Naive B cell (primary cell): ENCODE measurements around the gene AGBL4. TPM values are rescaled to one million over a fixed set of nuclear protein-coding genes. Genes with fewer than 3 reads are reported as not detected.
A peak's percentile ranks its signal among the peaks of the same experiment; 100 is the strongest.

Experiments
- ATAC-seq, 2 donors: fragments of 150-1000 bp; cut with Tn5 transposase; 2 replicates each; pipeline ENCODE4 v1.10.0; 2021; ENCODE audit warnings: low read depth in 2 of 2, mild to moderate bottlenecking in 2 of 2, moderate library complexity in 2 of 2
- DNase-seq: peaks from one replicate; pipeline ENCODE4 v3.0.0; 2022
- H3K27ac Mint-ChIP-seq, 6 donors: one replicate each; pipeline ENCODE4 v1.8.0; 2020 to 2022; ENCODE audit warnings: mild to moderate bottlenecking in 6 of 6, mixed read lengths in 6 of 6, moderate library complexity in 5 of 6, inconsistent platforms in 2 of 6
- H3K27me3 Mint-ChIP-seq, 3 donors: one replicate each; pipeline ENCODE4 v1.8.0; 2021 to 2022; ENCODE audit warnings: mixed read lengths in 3 of 3, mild to moderate bottlenecking in 1 of 3
- H3K36me3 Mint-ChIP-seq, 2 donors: one replicate each; pipeline ENCODE4 v1.8.0; 2020 to 2022; ENCODE audit warnings: mixed read lengths in 2 of 2, inconsistent platforms in 1 of 2, mild to moderate bottlenecking in 1 of 2
- H3K4me1 Mint-ChIP-seq, 3 donors: one replicate each; pipeline ENCODE4 v1.8.0; 2020 to 2022; ENCODE audit warnings: mixed read lengths in 3 of 3, inconsistent platforms in 1 of 3, mild to moderate bottlenecking in 1 of 3, moderate library complexity in 1 of 3
- H3K4me3 Mint-ChIP-seq, 8 donors: one replicate each; pipeline ENCODE4 v1.8.0; 2020 to 2022; ENCODE audit warnings: mild to moderate bottlenecking in 8 of 8, mixed read lengths in 8 of 8, moderate library complexity in 8 of 8, inconsistent platforms in 2 of 8
- H3K9me3 Mint-ChIP-seq, 7 donors: one replicate each; pipeline ENCODE4 v1.8.0; 2020 to 2022; ENCODE audit warnings: mixed read lengths in 7 of 7, mild to moderate bottlenecking in 5 of 7, inconsistent platforms in 2 of 7, moderate library complexity in 1 of 7
- polyA plus RNA-seq, 6 donors: library from polyadenylated mRNA; unstranded; fragments of 300-500 nt; fragmentation: Illumina TruSeq; gene quantifications; one replicate each; pipeline ENCODE4 v1.2.3, GENCODE V29; 2021; ENCODE audit warnings: low read depth in 6 of 6

Gene AGBL4
- polyA plus RNA-seq, 6 donors from 2014 or later = 0.18 to 0.32 (median 0.20) TPM; not detected in 3

- Mint-ChIP-seq H3K9me3 (peaks cover 0 to 37% (median 14%) of the 10 kb centered on the region in 7 donors), H3K36me3 (no peaks in the 10 kb centered on the region), H3K27me3 (peaks cover 8 to 14% (median 11%) of the 10 kb centered on the region in 3 donors), H3K27ac (no peak overlapping the region), H3K4me1 (no peaks in the 10 kb centered on the region), H3K4me3 (no peak overlapping the region)
- ATAC-seq = no peak
- DNase-seq = no peak
These were observed 1035.0 kb downstream of the AGBL4 start for GRCh38 chr1:48988633-48989197.

- no peak overlapping the region for H3K4me3 Mint-ChIP-seq
- no peaks in the 10 kb centered on the region for H3K4me1 Mint-ChIP-seq
- H3K36me3 Mint-ChIP-seq = no peaks in the 10 kb centered on the region
- peaks cover 24 to 36% (median 24%) of the 10 kb centered on the region in 3 donors for H3K27me3 Mint-ChIP-seq
- peaks cover 0 to 8% (median 3%) of the 10 kb centered on the region in 7 donors for H3K9me3 Mint-ChIP-seq
- no peak for ATAC-seq
- DNase-seq = no peak
- no peak overlapping the region for H3K27ac Mint-ChIP-seq
These were observed 1043.8 kb downstream of the AGBL4 start for GRCh38 chr1:48979940-48980339.

GRCh38 chr1:48978413-48978812 lies 1045.3 kb downstream of the AGBL4 start:
- no peaks in the 10 kb centered on the region for H3K36me3 Mint-ChIP-seq
- peaks cover 0 to 8% (median 3%) of the 10 kb centered on the region in 7 donors for H3K9me3 Mint-ChIP-seq
- DNase-seq (no peak), ATAC-seq (no peak)
- no peaks in the 10 kb centered on the region for H3K4me1 Mint-ChIP-seq
- H3K27ac Mint-ChIP-seq = no peak overlapping the region
- H3K27me3 Mint-ChIP-seq = peaks cover 18 to 34% (median 24%) of the 10 kb centered on the region in 3 donors
- H3K4me3 Mint-ChIP-seq = no peak overlapping the region

DNA sequence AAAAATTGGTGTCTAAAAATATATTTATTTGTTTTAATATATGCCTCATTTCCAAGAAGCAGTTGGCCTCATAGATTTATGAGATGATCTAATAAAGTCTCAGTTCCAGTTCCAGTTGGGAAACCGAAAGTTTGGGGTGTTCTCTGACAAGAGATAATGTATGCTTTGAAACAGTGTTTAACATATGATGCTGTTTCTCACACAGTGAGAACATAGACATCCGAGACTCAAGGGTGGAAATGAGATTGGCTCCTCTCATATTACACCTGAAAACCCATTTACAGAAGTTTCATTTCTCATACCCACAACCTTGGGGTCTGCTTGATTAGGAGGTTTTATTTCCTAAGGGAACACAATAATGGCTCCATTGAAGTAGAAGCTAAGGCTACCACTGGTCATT lies 1046.5 kb downstream of the AGBL4 start:
- ATAC-seq = no peak
- Mint-ChIP-seq H3K4me3 (no peak overlapping the region), H3K9me3 (peaks cover 0 to 8% (median 3%) of the 10 kb centered on the region in 7 donors), H3K27me3 (peaks cover 18 to 34% (median 24%) of the 10 kb centered on the region in 3 donors), H3K4me1 (no peaks in the 10 kb centered on the region), H3K27ac (no peak overlapping the region), H3K36me3 (no peaks in the 10 kb centered on the region)
- DNase-seq = no peak

GRCh38 chr1:48969971-48970370 lies 1053.8 kb downstream of the AGBL4 start:
- Mint-ChIP-seq H3K36me3 (no peaks in the 10 kb centered on the region), H3K27me3 (peaks cover 20 to 26% (median 21%) of the 10 kb centered on the region in 3 donors), H3K9me3 (no peaks in the 10 kb centered on the region), H3K4me1 (no peaks in the 10 kb centered on the region), H3K27ac (no peak overlapping the region), H3K4me3 (no peak overlapping the region)
- DNase-seq = no peak
- ATAC-seq = no peak

DNA sequence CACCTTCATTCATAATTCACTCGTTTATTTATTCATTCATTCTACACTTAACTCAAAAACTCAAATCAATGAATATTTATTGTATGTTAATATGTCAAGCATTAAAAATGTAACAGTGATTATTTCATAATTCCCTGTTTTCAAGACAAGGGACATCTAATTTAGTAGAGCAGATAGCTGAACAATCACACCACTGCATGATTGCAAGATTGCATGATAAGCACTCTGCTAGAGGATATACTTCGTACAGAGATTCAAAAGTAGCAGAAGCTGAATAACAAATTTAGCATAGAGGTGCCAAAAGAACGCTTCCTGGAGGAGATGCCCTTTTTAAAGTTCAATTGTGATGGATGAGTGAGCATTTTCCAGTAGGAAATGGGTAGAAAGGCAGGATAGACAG lies 1056.4 kb downstream of the AGBL4 start:
- ATAC-seq (no peak), DNase-seq (no peak)

GRCh38 chr1:48966583-48966982 lies 1057.2 kb downstream of the AGBL4 start:
- DNase-seq = no peak
- Mint-ChIP-seq H3K36me3 (no peaks in the 10 kb centered on the region), H3K4me1 (no peaks in the 10 kb centered on the region), H3K27me3 (peaks cover 18 to 22% (median 21%) of the 10 kb centered on the region in 3 donors), H3K9me3 (no peaks in the 10 kb centered on the region), H3K4me3 (no peak overlapping the region), H3K27ac (no peak overlapping the region)
- ATAC-seq = no peak

More for the DNA sequence above, 1056.4 kb downstream of the AGBL4 start:
- Mint-ChIP-seq H3K36me3 (no peaks in the 10 kb centered on the region), H3K4me1 (no peaks in the 10 kb centered on the region), H3K9me3 (no peaks in the 10 kb centered on the region), H3K4me3 (no peak overlapping the region), H3K27ac (no peak overlapping the region), H3K27me3 (peaks cover 18 to 22% (median 21%) of the 10 kb centered on the region in 3 donors)

GRCh38 chr1:48960320-48960719 lies 1063.4 kb downstream of the AGBL4 start:
- no peak for ATAC-seq
- H3K27ac Mint-ChIP-seq = no peak overlapping the region
- H3K36me3 Mint-ChIP-seq = no peaks in the 10 kb centered on the region
- no peak for DNase-seq
- no peaks in the 10 kb centered on the region for H3K4me1 Mint-ChIP-seq
- H3K4me3 Mint-ChIP-seq = no peak overlapping the region
- peaks cover 0 to 2% (median 0%) of the 10 kb centered on the region in 7 donors for H3K9me3 Mint-ChIP-seq
- peaks cover 12 to 33% (median 25%) of the 10 kb centered on the region in 3 donors for H3K27me3 Mint-ChIP-seq

DNA sequence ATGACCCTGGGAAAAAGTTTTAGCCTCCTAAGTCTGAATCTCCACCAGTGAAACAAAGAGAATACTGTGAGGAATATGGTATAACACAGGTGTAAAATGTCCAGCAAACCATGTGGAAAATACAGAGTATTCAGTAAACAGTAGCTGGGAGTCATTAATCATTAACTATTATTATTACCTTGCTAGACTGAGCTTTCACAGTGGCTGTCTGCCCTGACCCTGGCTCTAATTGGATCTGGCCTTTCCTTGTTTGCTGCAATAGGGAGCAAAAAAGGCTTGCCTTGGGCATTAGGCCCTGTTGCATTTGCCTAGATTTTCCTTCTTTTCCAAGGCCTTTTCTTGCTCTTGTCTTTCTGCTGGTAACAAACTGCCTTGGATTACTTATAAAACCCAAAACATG lies 1068.0 kb downstream of the AGBL4 start:
- ATAC-seq = no peak
- H3K4me1 Mint-ChIP-seq = no peaks in the 10 kb centered on the region
- H3K4me3 Mint-ChIP-seq = no peak overlapping the region
- no peaks in the 10 kb centered on the region for H3K36me3 Mint-ChIP-seq
- H3K27me3 Mint-ChIP-seq = peaks cover 19 to 25% (median 22%) of the 10 kb centered on the region in 3 donors
- no peak overlapping the region for H3K27ac Mint-ChIP-seq
- no peak for DNase-seq
- H3K9me3 Mint-ChIP-seq = peaks cover 0 to 2% (median 0%) of the 10 kb centered on the region in 7 donors

- ATAC-seq = no peak
- H3K4me3 Mint-ChIP-seq = no peak overlapping the region
- no peaks in the 10 kb centered on the region for H3K4me1 Mint-ChIP-seq
- peaks cover 21 to 29% (median 23%) of the 10 kb centered on the region in 3 donors for H3K27me3 Mint-ChIP-seq
- H3K9me3 Mint-ChIP-seq = no peaks in the 10 kb centered on the region
- no peak overlapping the region for H3K27ac Mint-ChIP-seq
- no peaks in the 10 kb centered on the region for H3K36me3 Mint-ChIP-seq
- no peak for DNase-seq
These were observed 1070.1 kb downstream of the AGBL4 start for GRCh38 chr1:48953617-48954016.

DNA sequence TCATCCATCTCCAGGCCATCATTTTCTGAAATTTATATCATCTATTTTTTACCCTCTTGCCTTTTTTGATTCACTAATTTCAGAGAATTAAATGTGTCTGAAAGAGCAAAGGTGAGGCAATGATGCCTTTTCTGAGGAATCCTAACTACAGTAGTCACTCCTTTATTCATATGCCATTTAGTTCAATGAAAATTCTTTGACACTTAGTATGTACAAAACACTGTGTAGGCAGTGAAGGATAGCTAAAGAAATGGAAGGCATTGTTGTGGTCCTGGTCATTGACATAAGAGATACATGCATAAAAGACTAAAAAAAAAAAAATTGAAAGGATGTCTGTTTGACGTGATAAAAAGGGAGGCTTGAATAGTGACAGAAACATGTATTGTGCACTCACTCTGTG lies 1075.2 kb downstream of the AGBL4 start:
- DNase-seq = no peak
- Mint-ChIP-seq H3K27me3 (peaks cover 18 to 23% (median 19%) of the 10 kb centered on the region in 3 donors), H3K4me1 (no peaks in the 10 kb centered on the region), H3K4me3 (no peak overlapping the region), H3K27ac (peak overlapping the region in 1 of 6 donors; percentile 39), H3K9me3 (no peaks in the 10 kb centered on the region), H3K36me3 (no peaks in the 10 kb centered on the region)
- ATAC-seq = no peak

DNA sequence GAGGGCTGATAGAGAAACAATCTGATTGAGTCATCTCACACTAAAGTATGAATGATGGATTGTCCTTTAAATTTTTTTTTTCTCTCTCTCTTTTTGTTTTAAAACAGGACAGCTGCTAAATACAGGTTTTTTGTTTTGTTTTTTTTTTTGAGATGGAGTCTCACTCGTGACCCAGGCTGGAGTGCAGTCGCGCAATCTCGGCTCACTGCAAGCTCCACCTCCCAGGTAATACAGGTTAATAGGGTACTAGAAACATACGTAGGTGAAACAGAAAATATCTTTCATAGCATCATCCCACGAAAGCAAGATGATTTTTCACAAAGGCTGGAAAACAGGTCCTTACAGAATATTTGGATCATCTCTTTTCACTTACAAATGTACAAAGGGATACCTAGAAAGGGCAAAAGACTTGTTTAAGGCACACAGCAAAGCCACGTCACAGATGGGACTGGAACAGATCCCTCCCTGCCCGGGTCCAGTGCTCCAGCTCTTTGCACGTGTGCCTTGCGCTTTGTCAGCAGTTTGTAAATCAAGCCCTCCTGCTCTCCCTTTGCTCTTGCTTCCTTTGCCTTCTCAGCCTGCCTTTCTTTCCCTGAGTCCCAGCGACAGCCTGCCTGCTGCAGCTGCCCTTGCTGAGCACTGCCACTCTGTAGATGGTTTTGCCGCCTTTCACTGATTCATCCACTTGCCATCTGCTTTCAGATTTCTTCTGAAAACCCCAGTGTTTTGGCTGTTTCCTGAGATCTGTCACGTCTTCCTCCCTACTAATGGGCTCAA lies 1075.8 kb downstream of the AGBL4 start:
- no peak for ATAC-seq
- peak overlapping the region in 1 of 6 donors; percentile 39 for H3K27ac Mint-ChIP-seq
- H3K4me1 Mint-ChIP-seq = no peaks in the 10 kb centered on the region
- no peak overlapping the region for H3K4me3 Mint-ChIP-seq
- no peak for DNase-seq
- H3K9me3 Mint-ChIP-seq = no peaks in the 10 kb centered on the region
- H3K27me3 Mint-ChIP-seq = peaks cover 19 to 27% (median 23%) of the 10 kb centered on the region in 3 donors
- no peaks in the 10 kb centered on the region for H3K36me3 Mint-ChIP-seq

- peaks cover 19 to 27% (median 23%) of the 10 kb centered on the region in 3 donors for H3K27me3 Mint-ChIP-seq
- ATAC-seq (no peak), DNase-seq (no peak)
- H3K27ac Mint-ChIP-seq = peak overlapping the region in 1 of 6 donors; percentile 92
- no peaks in the 10 kb centered on the region for H3K4me1 Mint-ChIP-seq
- no peak overlapping the region for H3K4me3 Mint-ChIP-seq
- H3K36me3 Mint-ChIP-seq = no peaks in the 10 kb centered on the region
- H3K9me3 Mint-ChIP-seq = no peaks in the 10 kb centered on the region
These were observed 1077.7 kb downstream of the AGBL4 start for GRCh38 chr1:48946070-48946469.

GRCh38 chr1:48944811-48945210 lies 1078.9 kb downstream of the AGBL4 start:
- ATAC-seq (no peak), DNase-seq (no peak)
- Mint-ChIP-seq H3K36me3 (no peaks in the 10 kb centered on the region), H3K4me1 (no peaks in the 10 kb centered on the region), H3K27me3 (peaks cover 14 to 31% (median 23%) of the 10 kb centered on the region in 3 donors), H3K27ac (peak overlapping the region in 1 of 6 donors; percentile 75), H3K4me3 (no peak overlapping the region), H3K9me3 (no peaks in the 10 kb centered on the region)
